HG03558 (cell line): ENCODE data around the gene ANKRD24.
"Not testable (repeated sequence)": the region's sequence is repeated elsewhere in the genome, so short reads cannot be mapped to it uniquely, and the experiment has no call there.

ENCODE experiments used
- ATAC-seq: cut with Tn5 transposase; IDR thresholded peaks from one replicate; pipeline ENCODE4 v1.9.1; 2021; ENCODE audit warnings: moderate number of reproducible peaks; ENCODE audit not compliant: unreplicated experiment; ENCODE audit errors: extremely low read depth

Gene ANKRD24

GRCh38 chr19:4182084-4182810 lies at the start of gene ANKRD24, which contains the start of gene SIRT6:
Gene ANKRD24 (plus strand): TSS chr19:4182689. CDS start chr19:4186426, 3,737 bp downstream.
Gene SIRT6 (minus strand): TSS chr19:4182563. CDS start chr19:4182539, 24 bp downstream.
- ATAC-seq: no peak

GRCh38 chr19:4134351-4134750 lies 48.1 kb upstream of the ANKRD24 start:
- ATAC-seq: no peak

GRCh38 chr19:4135386-4135785 lies 47.1 kb upstream of the ANKRD24 start:
- not testable (repeated sequence) for ATAC-seq

GRCh38 chr19:4136680-4137088 lies 45.8 kb upstream of the ANKRD24 start:
- no peak for ATAC-seq

GRCh38 chr19:4138445-4138844 lies 44.0 kb upstream of the ANKRD24 start:
- ATAC-seq: no peak

GRCh38 chr19:4139614-4140236 lies 42.8 kb upstream of the ANKRD24 start:
- ATAC-seq: no peak

GRCh38 chr19:4140237-4140711 lies 42.2 kb upstream of the ANKRD24 start:
- ATAC-seq: no peak

GRCh38 chr19:4142916-4143315 lies 39.6 kb upstream of the ANKRD24 start:
- not testable (repeated sequence) for ATAC-seq

GRCh38 chr19:4144666-4145249 lies 37.7 kb upstream of the ANKRD24 start:
- no peak for ATAC-seq

GRCh38 chr19:4149518-4150288 lies 32.8 kb upstream of the ANKRD24 start:
- no peak for ATAC-seq

- no peak for ATAC-seq
Measured at GRCh38 chr19:4151623-4152022, 30.9 kb upstream of the ANKRD24 start.

GRCh38 chr19:4152241-4152998 lies 30.1 kb upstream of the ANKRD24 start:
- ATAC-seq: no peak

- ATAC-seq: no peak
Measured at GRCh38 chr19:4154571-4155312, 27.7 kb upstream of the ANKRD24 start.

GRCh38 chr19:4157164-4157563 lies 25.3 kb upstream of the ANKRD24 start:
- no peak for ATAC-seq

- ATAC-seq: not testable (repeated sequence)
Measured at GRCh38 chr19:4157971-4158370, 24.5 kb upstream of the ANKRD24 start.

- no peak for ATAC-seq
Measured at GRCh38 chr19:4161415-4162077, 20.9 kb upstream of the ANKRD24 start.

GRCh38 chr19:4164262-4164661 lies 18.2 kb upstream of the ANKRD24 start:
- ATAC-seq: no peak

GRCh38 chr19:4171676-4172075 lies 10.8 kb upstream of the ANKRD24 start:
- no peak for ATAC-seq
